GM18907 (cell line): ENCODE results near the gene NUP210.
"Not testable (repeated sequence)": the region's sequence is repeated elsewhere in the genome, so short reads cannot be mapped to it uniquely, and the experiment has no call there.

Source experiments
- ATAC-seq: cut with Tn5 transposase; IDR thresholded peaks from one replicate; pipeline ENCODE4 v1.9.1; 2021; ENCODE audit warnings: mild to moderate bottlenecking, moderate library complexity; ENCODE audit not compliant: unreplicated experiment

The NUP210 gene

GRCh38 chr3:13377741-13378140, 42.4 kb downstream of the NUP210 start:
- not testable (repeated sequence) for ATAC-seq

GRCh38 chr3:13377021-13377420, 43.1 kb downstream of the NUP210 start:
- no peak for ATAC-seq

- ATAC-seq: no peak
These were observed 44.0 kb downstream of the NUP210 start for GRCh38 chr3:13376091-13376490.

GRCh38 chr3:13375464-13375863, 44.7 kb downstream of the NUP210 start:
- ATAC-seq: no peak

GRCh38 chr3:13373975-13374586, 46.0 kb downstream of the NUP210 start:
- ATAC-seq: no peak

- no peak for ATAC-seq
These were observed 47.5 kb downstream of the NUP210 start for GRCh38 chr3:13372656-13373055.

GRCh38 chr3:13372126-13372525, 48.0 kb downstream of the NUP210 start:
- no peak for ATAC-seq

- no peak for ATAC-seq
These were observed 48.7 kb downstream of the NUP210 start for GRCh38 chr3:13371100-13372075.

GRCh38 chr3:13370609-13371008, 49.5 kb downstream of the NUP210 start:
- ATAC-seq: no peak

- ATAC-seq: no peak
These were observed 50.1 kb downstream of the NUP210 start for GRCh38 chr3:13370055-13370454.

GRCh38 chr3:13368834-13369233, 51.3 kb downstream of the NUP210 start:
- no peak for ATAC-seq

GRCh38 chr3:13367728-13368127, 52.4 kb downstream of the NUP210 start:
- ATAC-seq: no peak

- ATAC-seq: no peak
These were observed 54.4 kb downstream of the NUP210 start for GRCh38 chr3:13365390-13366379.

GRCh38 chr3:13364602-13365271, 55.4 kb downstream of the NUP210 start:
- ATAC-seq: no peak

GRCh38 chr3:13362551-13362950, 57.6 kb downstream of the NUP210 start:
- no peak for ATAC-seq

GRCh38 chr3:13359916-13360315, 60.2 kb downstream of the NUP210 start:
- ATAC-seq: no peak

GRCh38 chr3:13358643-13359042, 61.5 kb downstream of the NUP210 start:
- ATAC-seq: no peak

- no peak for ATAC-seq
These were observed 62.1 kb downstream of the NUP210 start for GRCh38 chr3:13358051-13358450.

GRCh38 chr3:13357074-13357473, 63.0 kb downstream of the NUP210 start:
- no peak for ATAC-seq

GRCh38 chr3:13353936-13354542, 66.1 kb downstream of the NUP210 start:
- ATAC-seq: no peak
